NCI-H446 treated with DMSO at 0.1 percent for 48 hours (cell line): ENCODE data around the gene LCORL.
"Not testable (repeated sequence)": the region's sequence is repeated elsewhere in the genome, so short reads cannot be mapped to it uniquely, and the experiment has no call there.

Source experiments
- DNase-seq: peaks from one replicate; lab custom pipeline; 2025; lab: John Stamatoyannopoulos, UW

LCORL gene

GRCh38 chr4:18020145-18020670 lies 1.3 kb downstream of the LCORL start:
- DNase-seq, result no peak

DNA sequence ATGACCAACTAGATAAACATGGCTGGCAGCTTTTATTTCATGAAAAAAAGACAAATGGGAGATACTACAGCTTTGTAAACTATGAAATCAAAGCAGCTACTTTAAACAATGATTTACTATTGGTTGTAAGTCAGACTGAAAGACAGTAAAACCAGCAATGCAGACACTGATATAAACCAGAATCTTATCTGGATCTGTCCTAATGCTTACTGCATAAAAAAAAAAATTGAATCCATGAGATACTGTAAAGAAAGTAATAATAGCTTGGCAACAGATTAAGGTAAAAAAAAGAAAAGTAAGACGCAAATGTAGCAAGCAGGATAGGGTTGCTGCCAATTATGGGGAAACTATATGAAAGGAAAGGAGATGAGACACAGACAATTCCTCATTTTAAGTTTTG lies 7.3 kb downstream of the LCORL start:
- DNase-seq, result no peak

GRCh38 chr4:18012807-18013462 lies 8.6 kb downstream of the LCORL start:
- no peak for DNase-seq

DNA sequence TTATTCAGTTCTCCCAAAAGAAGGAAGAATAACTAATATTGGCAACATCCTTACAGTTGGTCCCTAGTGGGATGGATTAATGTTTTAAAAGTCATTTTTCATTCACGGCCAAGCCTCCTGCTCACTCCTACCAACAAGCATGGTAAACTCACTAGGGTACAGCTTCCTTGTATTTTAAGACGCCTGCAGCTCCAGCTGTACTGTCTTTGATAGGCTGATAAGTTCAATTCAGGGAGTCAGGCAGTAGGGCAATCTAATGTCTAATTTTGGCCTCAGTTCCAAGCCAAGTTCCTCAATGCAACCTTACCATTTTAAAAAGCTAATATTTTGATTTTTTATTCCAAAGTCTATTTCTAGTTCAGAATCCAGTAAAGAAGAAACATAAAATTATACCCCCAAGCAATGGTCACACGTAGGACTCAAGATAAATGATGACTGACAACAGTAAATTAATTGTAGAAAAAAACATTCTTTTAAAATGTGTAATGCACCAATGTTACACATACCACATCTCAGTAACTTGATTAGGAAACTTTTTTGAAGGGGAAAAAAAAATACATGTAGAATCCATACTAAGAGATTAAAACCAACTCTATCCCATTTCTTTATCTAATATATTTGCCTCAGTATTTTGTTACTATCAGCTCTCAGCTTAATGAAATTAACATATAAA lies 9.3 kb downstream of the LCORL start:
- no peak for DNase-seq

DNA sequence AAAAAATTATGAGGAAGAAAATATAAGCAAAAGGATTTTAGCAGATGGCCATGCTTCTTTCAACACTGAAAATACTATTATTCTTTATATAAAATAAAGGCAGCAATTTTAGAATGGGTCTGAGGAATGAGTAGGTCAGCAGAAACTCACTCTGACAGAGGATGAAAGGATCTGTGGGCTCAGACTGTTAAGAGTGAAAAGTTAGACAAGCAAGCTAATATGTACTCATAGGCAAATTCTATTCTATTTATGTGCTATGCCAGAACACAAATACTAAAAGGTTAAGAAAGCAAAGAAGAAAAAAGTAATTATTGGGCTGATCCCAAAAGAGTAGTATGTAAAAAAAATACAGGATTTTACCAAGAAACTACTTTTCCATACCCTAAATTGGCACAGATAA lies 13.9 kb downstream of the LCORL start:
- DNase-seq, result no peak

- not testable (repeated sequence) for DNase-seq
These were observed 15.1 kb downstream of the LCORL start for GRCh38 chr4:18006432-18006831.

GRCh38 chr4:17997129-17997528 lies 24.4 kb downstream of the LCORL start:
- no peak for DNase-seq

- no peak for DNase-seq
These were observed 26.4 kb downstream of the LCORL start for GRCh38 chr4:17995165-17995564.

- DNase-seq, result no peak
These were observed 35.7 kb downstream of the LCORL start for GRCh38 chr4:17985832-17986231.

DNA sequence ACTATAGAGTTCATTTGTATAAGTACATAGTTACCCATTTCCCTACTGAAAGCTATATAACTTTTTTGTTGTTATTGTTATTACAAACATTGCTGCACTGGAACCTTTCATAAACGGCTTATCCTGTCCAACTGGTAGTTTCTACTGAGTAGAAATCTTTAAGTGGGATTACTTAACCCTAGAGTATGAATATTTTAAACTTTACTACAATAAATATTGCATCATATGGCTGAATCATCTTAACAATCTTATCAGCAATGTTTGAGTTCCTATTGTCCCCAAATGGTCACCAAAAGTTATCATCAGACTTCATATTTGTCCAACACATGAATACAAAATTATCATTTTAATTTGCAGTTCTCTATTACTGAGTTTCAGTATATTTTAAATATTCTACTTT lies 40.5 kb downstream of the LCORL start:
- no peak for DNase-seq

- no peak for DNase-seq
These were observed 52.8 kb downstream of the LCORL start for GRCh38 chr4:17968721-17969120.

- DNase-seq, result no peak
These were observed 54.5 kb downstream of the LCORL start for GRCh38 chr4:17967078-17967477.

DNA sequence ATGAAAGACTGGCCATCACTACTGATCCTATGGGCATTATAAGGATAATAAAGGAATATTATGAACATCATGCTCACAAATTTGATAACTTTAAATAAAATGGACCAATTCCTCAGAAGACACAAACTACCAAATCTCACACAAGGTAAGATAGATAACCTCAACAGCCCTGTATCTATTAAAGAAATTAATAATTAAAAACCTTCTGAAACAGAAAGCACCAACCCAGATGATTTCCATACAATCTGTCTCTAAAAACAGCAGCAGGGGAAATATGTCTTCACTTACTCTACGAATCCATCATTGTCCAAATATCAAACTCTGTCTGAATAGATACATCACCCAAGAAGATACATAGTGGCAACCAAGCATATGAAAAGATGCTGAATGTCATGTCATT lies 55.2 kb downstream of the LCORL start:
- no peak for DNase-seq

DNA sequence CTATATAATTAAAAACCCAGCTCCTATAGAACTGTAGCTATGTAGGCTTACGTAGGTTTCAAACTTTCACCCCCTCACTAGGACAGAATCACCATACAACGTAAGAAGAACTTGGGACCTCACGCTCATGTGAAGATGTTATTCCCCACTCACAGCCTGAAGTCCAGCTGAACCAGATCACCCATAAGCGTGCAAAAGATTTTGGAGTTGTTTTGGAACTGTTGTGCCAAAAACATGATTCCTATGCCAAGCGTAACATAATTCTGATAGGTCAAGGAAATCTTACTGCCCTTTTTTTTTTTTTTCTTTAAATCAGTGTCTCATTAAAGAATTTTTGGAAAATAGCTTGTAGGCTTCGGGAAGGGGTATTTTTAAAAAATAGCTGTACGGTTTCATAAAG lies 57.0 kb downstream of the LCORL start:
- DNase-seq, result no peak

- no peak for DNase-seq
These were observed 59.4 kb downstream of the LCORL start for GRCh38 chr4:17962171-17962570.

DNA sequence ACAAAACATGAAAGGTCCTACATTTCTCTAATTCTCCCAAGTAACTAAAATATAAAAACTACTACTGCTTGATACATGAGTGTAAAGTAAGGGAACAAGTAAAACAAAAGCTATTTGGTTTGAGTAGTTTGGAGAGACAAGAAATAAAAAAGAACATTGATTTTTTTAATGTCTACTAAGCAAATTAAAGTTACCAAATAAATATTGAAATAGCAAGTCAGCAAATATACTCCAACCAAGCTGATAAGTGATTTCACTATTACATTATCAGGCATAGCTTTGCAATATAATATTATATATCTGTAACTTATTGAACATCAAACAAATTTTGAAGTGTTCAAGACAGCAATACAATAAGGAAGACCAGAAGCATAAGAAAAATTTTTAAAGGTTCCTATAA lies 60.3 kb downstream of the LCORL start:
- DNase-seq, result no peak

DNA sequence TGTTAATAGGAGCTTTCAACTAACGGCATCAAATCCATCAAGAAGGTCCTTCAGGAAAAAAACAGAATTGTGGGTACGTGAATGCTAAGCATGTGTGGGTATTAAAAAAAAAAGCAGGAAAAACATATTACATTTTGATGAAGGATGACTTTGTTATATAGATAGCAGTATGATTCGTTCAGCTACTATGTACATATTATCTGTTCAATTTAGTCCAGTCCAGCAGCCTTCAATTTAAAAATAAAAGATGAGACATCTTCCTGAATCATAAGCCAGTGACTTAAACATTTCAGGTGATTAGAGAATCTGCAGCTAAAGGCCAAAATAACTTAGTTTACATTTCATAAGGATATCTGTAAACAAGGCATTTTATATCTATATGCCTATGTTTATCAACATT lies 63.4 kb downstream of the LCORL start:
- no peak for DNase-seq

DNA sequence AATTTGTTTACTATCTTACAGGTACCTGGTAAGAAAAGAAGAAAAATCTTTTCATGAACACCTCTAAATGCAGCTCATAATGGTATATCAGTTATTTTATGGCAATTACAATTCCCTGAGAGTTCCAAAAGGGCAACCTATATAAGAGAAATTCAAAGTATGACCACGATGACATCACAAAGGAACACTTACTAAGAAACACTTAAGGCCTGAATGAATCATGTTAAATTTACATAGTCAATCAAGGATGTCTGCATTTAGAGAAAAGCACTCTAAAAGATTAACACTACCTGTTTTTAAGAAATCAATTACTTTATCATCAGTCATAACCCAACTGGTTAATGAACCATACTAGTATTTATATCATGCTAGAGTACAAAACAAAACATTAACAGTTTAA lies 63.9 kb downstream of the LCORL start:
- DNase-seq, result no peak

DNA sequence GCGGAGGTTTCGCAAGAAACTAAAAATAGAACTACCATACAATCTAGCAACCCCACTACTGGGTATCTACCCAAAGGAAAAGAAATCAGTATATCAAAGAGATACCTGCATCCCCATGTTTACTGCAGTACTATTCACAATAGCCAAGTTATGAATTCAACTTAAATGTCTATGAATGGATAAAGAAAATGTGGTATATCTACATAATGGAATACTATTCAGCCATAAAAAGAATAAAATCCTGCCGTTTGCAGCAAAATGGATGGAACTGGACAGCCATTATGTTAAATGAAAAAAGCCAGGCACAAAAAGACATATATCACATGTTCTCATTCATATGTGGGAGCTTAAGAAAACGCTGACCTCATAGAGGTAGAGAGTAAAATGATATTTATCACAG lies 65.3 kb downstream of the LCORL start:
- DNase-seq, result no peak

DNA sequence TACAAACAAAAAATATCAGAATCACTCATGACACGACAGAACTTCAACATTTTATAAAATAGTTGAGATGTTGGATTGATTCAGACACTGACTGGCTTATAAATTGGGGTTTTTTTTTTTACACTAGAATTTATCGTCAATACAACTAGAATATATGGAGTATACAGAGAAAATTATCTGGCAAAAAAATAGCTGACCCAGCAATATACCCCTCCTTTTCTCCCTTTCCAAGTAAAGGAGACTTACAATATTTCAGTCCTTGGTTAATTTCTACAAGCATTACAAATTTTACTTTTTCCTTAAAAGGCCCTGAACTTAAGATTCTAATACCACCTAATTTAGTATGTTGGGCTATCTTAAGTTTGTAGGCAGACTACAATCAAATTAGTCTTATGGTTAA lies 76.3 kb downstream of the LCORL start:
- no peak for DNase-seq

- DNase-seq, result no peak
These were observed 79.8 kb downstream of the LCORL start for GRCh38 chr4:17941731-17942130.

DNA sequence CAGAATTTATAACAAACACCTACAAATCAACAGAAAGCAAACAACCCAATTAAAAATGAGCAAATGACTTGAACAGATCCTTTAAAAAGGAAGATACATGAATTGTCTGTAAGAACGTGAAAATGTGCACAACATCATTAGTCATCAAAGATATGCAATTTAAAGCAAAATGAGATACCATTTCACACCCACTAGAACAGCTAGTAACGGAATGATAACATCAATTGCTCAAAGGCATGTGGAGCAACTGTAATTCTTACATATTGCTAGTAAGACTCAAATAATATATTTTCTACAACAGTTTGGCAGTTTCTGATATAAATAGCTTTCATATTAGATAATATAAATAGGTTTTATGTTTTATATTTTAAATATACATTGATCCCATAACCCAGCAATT lies 82.5 kb downstream of the LCORL start:
- DNase-seq, result no peak

GRCh38 chr4:17934286-17934685 lies 87.3 kb downstream of the LCORL start:
- DNase-seq, result no peak

DNA sequence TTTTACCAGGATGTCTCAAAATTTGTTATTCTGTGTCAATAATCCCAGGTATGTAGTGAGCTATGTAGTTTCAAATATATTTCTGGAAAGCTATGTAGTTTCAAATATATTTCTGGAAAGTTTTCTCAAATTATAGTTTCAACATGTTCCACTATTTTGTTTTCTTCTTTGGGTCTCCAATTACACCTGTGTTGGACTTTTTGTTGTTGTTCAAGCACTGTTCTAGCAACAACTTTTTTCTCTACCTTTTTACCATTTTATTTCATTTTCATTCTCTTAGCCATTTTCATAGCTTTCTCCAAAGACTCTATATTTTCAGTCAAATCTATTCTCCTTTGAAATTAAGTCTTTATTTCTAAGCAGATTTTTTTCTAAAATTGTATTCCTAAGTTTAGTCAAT lies 88.4 kb downstream of the LCORL start:
- no peak for DNase-seq
